Osteocyte (in vitro differentiated cells): Measurements from ENCODE around the gene PILRA. TPM values are rescaled to one million over a fixed set of nuclear protein-coding genes. Genes with fewer than 3 reads are reported as not detected.

Experiments
- DNase-seq: peaks from one replicate; pipeline ENCODE4 v3.0.0; 2021; ENCODE audit warnings: mixed read lengths; ENCODE audit not compliant: unreplicated experiment; ENCODE audit errors: extremely low spot score
- H3K27ac Mint-ChIP-seq: one replicate; pipeline ENCODE4 v1.8.0; 2021; ENCODE audit warnings: mild to moderate bottlenecking, mixed read lengths; ENCODE audit not compliant: unreplicated experiment
- H3K27me3 Mint-ChIP-seq: one replicate; pipeline ENCODE4 v1.8.0; 2021; ENCODE audit warnings: mixed read lengths; ENCODE audit not compliant: unreplicated experiment
- H3K36me3 Mint-ChIP-seq: one replicate; pipeline ENCODE4 v1.8.0; 2021; ENCODE audit warnings: mixed read lengths; ENCODE audit not compliant: unreplicated experiment
- H3K4me1 Mint-ChIP-seq: one replicate; pipeline ENCODE4 v1.8.0; 2021; ENCODE audit warnings: mixed read lengths; ENCODE audit not compliant: unreplicated experiment
- H3K4me3 Mint-ChIP-seq: one replicate; pipeline ENCODE4 v1.8.0; 2021; ENCODE audit warnings: mild to moderate bottlenecking, moderate library complexity, mixed read lengths; ENCODE audit not compliant: unreplicated experiment
- H3K9me3 Mint-ChIP-seq: one replicate; pipeline ENCODE4 v1.8.0; 2021; ENCODE audit warnings: mixed read lengths; ENCODE audit not compliant: unreplicated experiment
- total RNA-seq: library from RNA; stranded (reverse); gene quantifications from 2 replicates; pipeline ENCODE4 v1.2.1, GENCODE V29; 2021
- TF ChIP-seq, protein P1 (sequence below): fragments of 200-600 bp; sonication (generic); IDR thresholded peaks from 2 replicates; pipeline ENCODE4 v1.5.0; 2021; ENCODE audit warnings: antibody characterized with exemption, mild to moderate bottlenecking, moderate library complexity

Gene PILRA
- total RNA-seq, 1 donor from 2014 or later: 2.5 TPM

- no peak for DNase-seq
- Mint-ChIP-seq H3K4me1 (peaks cover 29% of the 10 kb centered on the region), H3K27me3 (no peaks in the 10 kb centered on the region), H3K27ac (peak overlapping the region; percentile 100), H3K9me3 (no peaks in the 10 kb centered on the region), H3K4me3 (peak overlapping the region; percentile 100), H3K36me3 (peaks cover 18% of the 10 kb centered on the region)
- TF ChIP-seq, protein P1, sequence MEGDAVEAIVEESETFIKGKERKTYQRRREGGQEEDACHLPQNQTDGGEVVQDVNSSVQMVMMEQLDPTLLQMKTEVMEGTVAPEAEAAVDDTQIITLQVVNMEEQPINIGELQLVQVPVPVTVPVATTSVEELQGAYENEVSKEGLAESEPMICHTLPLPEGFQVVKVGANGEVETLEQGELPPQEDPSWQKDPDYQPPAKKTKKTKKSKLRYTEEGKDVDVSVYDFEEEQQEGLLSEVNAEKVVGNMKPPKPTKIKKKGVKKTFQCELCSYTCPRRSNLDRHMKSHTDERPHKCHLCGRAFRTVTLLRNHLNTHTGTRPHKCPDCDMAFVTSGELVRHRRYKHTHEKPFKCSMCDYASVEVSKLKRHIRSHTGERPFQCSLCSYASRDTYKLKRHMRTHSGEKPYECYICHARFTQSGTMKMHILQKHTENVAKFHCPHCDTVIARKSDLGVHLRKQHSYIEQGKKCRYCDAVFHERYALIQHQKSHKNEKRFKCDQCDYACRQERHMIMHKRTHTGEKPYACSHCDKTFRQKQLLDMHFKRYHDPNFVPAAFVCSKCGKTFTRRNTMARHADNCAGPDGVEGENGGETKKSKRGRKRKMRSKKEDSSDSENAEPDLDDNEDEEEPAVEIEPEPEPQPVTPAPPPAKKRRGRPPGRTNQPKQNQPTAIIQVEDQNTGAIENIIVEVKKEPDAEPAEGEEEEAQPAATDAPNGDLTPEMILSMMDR: no peak
Measured at GRCh38 chr7:100427762-100428198, 54.5 kb downstream of the PILRA start.

GRCh38 chr7:100428199-100428966 lies 55.1 kb downstream of the PILRA start, which contains the start of gene ZCWPW1:
Gene ZCWPW1 (minus strand): TSS chr7:100428703. CDS start chr7:100420649, 8,054 bp downstream.
- Mint-ChIP-seq H3K27ac (peak within 1 kb of the TSS; percentile 100), H3K4me1 (peaks cover 32% of the 10 kb centered on the region), H3K4me3 (peak within 1 kb of the TSS; percentile 100), H3K36me3 (peaks cover 18% of the 10 kb centered on the region), H3K27me3 (no peaks in the 10 kb centered on the region), H3K9me3 (no peaks in the 10 kb centered on the region)
- DNase-seq: peak; percentile 99
- TF ChIP-seq, protein P1: no peak

DNA sequence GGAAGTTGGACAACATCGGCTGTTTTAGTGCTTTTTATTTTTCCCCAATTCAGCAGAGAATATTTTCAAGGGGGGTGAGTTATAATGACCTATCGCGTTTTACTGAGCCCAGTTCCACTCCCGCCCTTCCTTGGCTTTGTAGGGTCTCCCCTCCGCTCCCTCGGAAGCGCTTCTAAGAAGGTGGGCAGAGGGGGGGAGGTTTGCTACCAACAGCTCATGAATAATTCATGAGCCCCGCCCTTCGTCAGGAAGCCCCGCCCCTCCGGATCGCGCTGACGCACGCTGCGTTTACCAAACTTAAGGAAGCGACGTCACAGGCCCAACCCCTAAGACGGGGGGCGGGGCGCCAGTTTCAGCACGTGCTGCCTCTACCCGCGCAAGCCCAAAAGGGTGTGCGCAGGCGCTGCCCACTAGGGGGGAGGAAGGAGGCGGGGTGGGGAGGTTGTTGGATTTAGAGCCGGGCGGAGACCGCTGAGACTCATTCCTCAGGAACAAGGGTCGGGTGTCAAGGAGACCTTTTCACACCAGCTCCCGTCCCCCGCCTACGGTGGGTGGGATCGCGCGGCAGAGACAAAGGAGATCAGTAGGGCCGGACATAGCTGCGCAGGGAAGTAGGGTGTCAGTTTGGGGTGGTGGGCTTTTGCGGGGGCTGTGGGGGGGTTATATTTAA lies 55.8 kb downstream of the PILRA start:
- H3K27ac Mint-ChIP-seq: peak overlapping the region; percentile 100
- H3K4me1 Mint-ChIP-seq: peaks cover 32% of the 10 kb centered on the region
- DNase-seq: peak; percentile 100
- H3K36me3 Mint-ChIP-seq: peaks cover 20% of the 10 kb centered on the region
- H3K4me3 Mint-ChIP-seq: peak overlapping the region; percentile 100
- H3K27me3 Mint-ChIP-seq: no peaks in the 10 kb centered on the region
- no peaks in the 10 kb centered on the region for H3K9me3 Mint-ChIP-seq
- TF ChIP-seq, protein P1: no peak

DNA sequence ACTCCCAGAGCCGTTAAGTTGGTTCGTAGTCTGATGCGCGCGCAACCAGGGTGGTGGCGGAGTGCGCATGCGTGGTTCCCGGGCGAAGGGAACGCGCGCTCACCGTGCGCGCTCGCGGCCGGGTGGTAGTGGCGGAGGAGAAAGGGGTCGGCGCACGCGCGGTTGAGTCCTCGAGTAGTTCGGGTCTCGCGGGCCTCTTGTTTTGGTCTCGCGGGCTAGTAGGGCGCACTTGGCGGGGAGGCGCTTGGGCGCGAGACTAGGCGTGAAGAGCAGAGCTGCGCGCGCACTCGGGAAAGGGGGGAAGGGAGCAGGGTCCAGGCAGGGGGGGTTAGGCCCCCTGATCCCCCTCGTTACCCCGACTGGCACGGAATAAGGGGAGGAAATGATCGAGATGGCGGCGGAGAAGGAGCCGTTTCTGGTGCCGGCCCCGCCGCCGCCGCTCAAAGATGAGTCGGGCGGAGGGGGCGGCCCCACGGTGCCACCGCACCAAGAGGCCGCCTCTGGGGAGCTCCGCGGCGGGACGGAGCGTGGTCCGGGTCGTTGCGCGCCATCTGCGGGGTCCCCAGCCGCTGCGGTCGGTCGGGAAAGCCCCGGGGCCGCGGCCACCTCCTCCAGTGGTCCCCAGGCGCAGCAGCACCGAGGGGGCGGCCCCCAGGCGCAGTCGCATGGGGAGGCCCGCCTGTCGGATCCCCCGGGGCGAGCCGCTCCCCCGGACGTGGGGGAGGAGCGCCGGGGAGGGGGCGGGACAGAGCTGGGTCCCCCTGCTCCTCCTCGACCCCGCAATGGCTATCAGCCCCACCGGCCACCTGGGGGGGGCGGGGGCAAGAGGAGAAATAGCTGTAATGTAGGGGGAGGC lies 56.6 kb downstream of the PILRA start, which contains the start of gene MEPCE:
MEPCE (plus strand) TSS at position 195 of the 856 bp plus-strand sequence; CDS start at position 383, 188 bp downstream.
- Mint-ChIP-seq H3K27me3 (no peaks in the 10 kb centered on the region), H3K4me1 (peaks cover 38% of the 10 kb centered on the region), H3K36me3 (peaks cover 27% of the 10 kb centered on the region), H3K9me3 (no peaks in the 10 kb centered on the region), H3K4me3 (peak within 1 kb of the TSS; percentile 100), H3K27ac (peak within 1 kb of the TSS; percentile 100)
- TF ChIP-seq, protein P1: no peak
- peak; percentile 100 for DNase-seq
